ENCODE results near the gene TEX22. TPM values are rescaled to one million over a fixed set of nuclear protein-coding genes. Genes with fewer than 3 reads are reported as not detected.

The TEX22 gene
- total and polyA plus RNA-seq, 2 donors (not counting 1 experiment from before 2014, with no cell fraction given): 1.7 to 7.0 TPM

GRCh38 chr14:105357626-105358025 is 40.7 kb upstream of the TEX22 start:
- H3K4me3 ChIP-seq (ENCODE audit: control extremely low read depth in 1 of 5, extremely low read depth in 1 of 5, insufficient read depth in 1 of 5, low read depth in 2 of 5, low read length in 4 of 5): no peak overlapping the region
- no peak overlapping the region for H3K4me2 ChIP-seq (replicated peaks; ENCODE audit: low read depth, low read length, poor library complexity, severe bottlenecking)
- ChIA-PET CTCF (no interaction called here), POLR2A (no interaction called here)
- Mint-ChIP-seq H3K27me3 (no peaks in the 10 kb centered on the region), H3K4me3 (no peak overlapping the region), H3K4me1 (peaks cover 1% of the 10 kb centered on the region), H3K9me3 (ENCODE audit: insufficient read depth) (no peaks in the 10 kb centered on the region), H3K27ac (no peak overlapping the region)
- intact Hi-C loops (cut with micrococcal nuclease): no loop called here
- peaks cover 0 to 6% (median 1%) of the 10 kb centered on the region in 3 donors for H3K9me3 ChIP-seq (ENCODE audit: control extremely low read depth in 1 of 3, control insufficient read depth in 2 of 3, insufficient read depth in 1 of 3, low read length in 2 of 3)
- no peaks in the 10 kb centered on the region for H3K36me3 ChIP-seq (replicated peaks in 1 of 2; ENCODE audit: control extremely low read depth in 1 of 2, control insufficient read depth in 1 of 2, extremely low read depth in 1 of 2, insufficient read depth in 2 of 2, low read length in 1 of 2)
- 95% methylated on average over 17 of the region's 17 CpGs for WGBS (ENCODE audit: insufficient coverage)
- TF ChIP-seq CTCF (IDR thresholded peaks at IDR 0.05) (no peak), EZH2 (IDR thresholded peaks at IDR 0.05; ENCODE audit: borderline replicate concordance, insufficient read depth, low read depth, low read length, poor library complexity, severe bottlenecking) (no peak)
- no peak for ATAC-seq (ENCODE audit: low read depth)
- peaks cover 4% of the 10 kb centered on the region for H4K20me1 ChIP-seq (ENCODE audit: control insufficient read depth, insufficient read depth, low read length, poor library complexity, severe bottlenecking)
- H3K4me1 ChIP-seq (ENCODE audit: control insufficient read depth in 2 of 2, insufficient read depth in 2 of 2, low read length in 2 of 2): peaks cover 0 to 1% of the 10 kb centered on the region in 2 donors
- no peak for DNase-seq
- H3K27ac ChIP-seq (ENCODE audit: low read length in 2 of 2): no peak overlapping the region
- H3K79me2 ChIP-seq (ENCODE audit: control insufficient read depth, insufficient read depth, low read length): no peaks in the 10 kb centered on the region
- no peak overlapping the region for H3K9ac ChIP-seq (ENCODE audit: low read length)
- no peak overlapping the region for H2AFZ ChIP-seq (ENCODE audit: insufficient read depth, low read depth, low read length, poor library complexity, severe bottlenecking)
- H3K27me3 ChIP-seq (replicated peaks in 1 of 4; ENCODE audit: control extremely low read depth in 1 of 4, control insufficient read depth in 3 of 4, insufficient read depth in 4 of 4, low read length in 3 of 4): no peaks in the 10 kb centered on the region

- CTCF ChIA-PET: no interaction called here
- no peaks in the 10 kb centered on the region for H3K4me1 ChIP-seq (ENCODE audit: control insufficient read depth in 2 of 2, insufficient read depth in 2 of 2, low read length in 2 of 2)
Measured at GRCh38 chr14:105358140-105358846, 40.0 kb upstream of the TEX22 start.

More at GRCh38 chr14:105358140-105358846, 40.0 kb upstream of the TEX22 start:
- Histone ChIP-seq H3K36me3 (replicated peaks in 1 of 2; ENCODE audit: control extremely low read depth in 1 of 2, control insufficient read depth in 1 of 2, extremely low read depth in 1 of 2, insufficient read depth in 2 of 2, low read length in 1 of 2) (no peaks in the 10 kb centered on the region), H3K4me2 (replicated peaks; ENCODE audit: low read depth, low read length, poor library complexity, severe bottlenecking) (no peak overlapping the region), H3K4me3 (ENCODE audit: control extremely low read depth in 1 of 5, extremely low read depth in 1 of 5, insufficient read depth in 1 of 5, low read depth in 2 of 5, low read length in 4 of 5) (no peak overlapping the region), H3K27me3 (replicated peaks in 1 of 4; ENCODE audit: control extremely low read depth in 1 of 4, control insufficient read depth in 3 of 4, insufficient read depth in 4 of 4, low read length in 3 of 4) (no peaks in the 10 kb centered on the region), H3K79me2 (ENCODE audit: control insufficient read depth, insufficient read depth, low read length) (no peaks in the 10 kb centered on the region), H3K9ac (ENCODE audit: low read length) (no peak overlapping the region), H4K20me1 (ENCODE audit: control insufficient read depth, insufficient read depth, low read length, poor library complexity, severe bottlenecking) (no peaks in the 10 kb centered on the region), H2AFZ (ENCODE audit: insufficient read depth, low read depth, low read length, poor library complexity, severe bottlenecking) (no peak overlapping the region), H3K9me3 (ENCODE audit: control extremely low read depth in 1 of 3, control insufficient read depth in 2 of 3, insufficient read depth in 1 of 3, low read length in 2 of 3) (no peaks in the 10 kb centered on the region), H3K27ac (ENCODE audit: low read length in 2 of 2) (no peak overlapping the region)
- POLR2A ChIA-PET: interaction anchor here (0.6 kb wide), 2 partner anchors 134 to 554 kb away, joined by 3 to 4 read pairs; no protein-coding TSS in a partner anchor
- H3K4me3 Mint-ChIP-seq: no peak overlapping the region
- WGBS (ENCODE audit: insufficient coverage): 99% methylated on average over 24 of the region's 25 CpGs
- intact Hi-C loops (cut with micrococcal nuclease): no loop called here
- no peak for TF ChIP-seq EZH2 (IDR thresholded peaks at IDR 0.05; ENCODE audit: borderline replicate concordance, insufficient read depth, low read depth, low read length, poor library complexity, severe bottlenecking)
- TF ChIP-seq CTCF (IDR thresholded peaks at IDR 0.05): no peak
- ATAC-seq (ENCODE audit: low read depth) (no peak), DNase-seq (no peak)
- no peak overlapping the region for H3K27ac Mint-ChIP-seq
- H3K4me1 Mint-ChIP-seq: peaks cover 6% of the 10 kb centered on the region
- no peaks in the 10 kb centered on the region for H3K9me3 Mint-ChIP-seq (ENCODE audit: insufficient read depth)
- H3K27me3 Mint-ChIP-seq: no peaks in the 10 kb centered on the region
